HepG2 (cell line): ENCODE measurements around the gene ALG5. TPM values are rescaled to one million over a fixed set of nuclear protein-coding genes. Genes with fewer than 3 reads are reported as not detected.

Experiments
- HNRNPH1 ChIP-seq: fragments of 200-400 bp; formaldehyde crosslinking; optimal IDR thresholded peaks from 2 replicates; pipeline ENCODE3; 2017; ENCODE audit warnings: mild to moderate bottlenecking, low read depth, low read length
- HOXA3 ChIP-seq: sonication (generic); formaldehyde crosslinking; IDR thresholded peaks from 2 replicates; pipeline ENCODE4 v1.5.0; 2020; ENCODE audit warnings: missing genetic modification reagents
- KLF11 ChIP-seq: IDR thresholded peaks from 2 replicates; pipeline ENCODE4 v1.6.1; 2016; ENCODE audit warnings: missing compliant biosample characterization
- KMT2A ChIP-seq: sonication (generic); formaldehyde crosslinking; IDR thresholded peaks from 2 replicates; pipeline ENCODE4 v1.4.0; 2020; ENCODE audit warnings: missing genetic modification reagents
- MBNL3 ChIP-seq: fragments of 250-450 bp; sonication (Bioruptor Pico); conservative IDR thresholded peaks from 2 replicates; pipeline ENCODE4 v1.8.0; 2022; ENCODE audit warnings: mild to moderate bottlenecking, inconsistent platforms
- MYC ChIP-seq: sonication (generic); formaldehyde crosslinking; IDR thresholded peaks from 2 replicates; pipeline ENCODE4 v1.9.0; 2021; ENCODE audit warnings: missing genetic modification reagents, borderline replicate concordance
- NR2F2 ChIP-seq: IDR thresholded peaks from 2 replicates; pipeline ENCODE4 v1.6.1; 2012; ENCODE audit warnings: low read depth, inconsistent platforms, borderline replicate concordance
- PLRG1 ChIP-seq: fragments of 450-650 bp; conservative IDR thresholded peaks from 2 replicates; pipeline ENCODE4 v1.6.1; 2016
- PRMT3 ChIP-seq: sonication (generic); formaldehyde crosslinking; IDR thresholded peaks from 2 replicates; pipeline ENCODE4 v1.8.1; 2022; ENCODE audit warnings: low read depth, mild to moderate bottlenecking, moderate library complexity, missing genetic modification reagents, borderline replicate concordance
- PRPF4 ChIP-seq: fragments of 200-400 bp; formaldehyde crosslinking; IDR thresholded peaks from 2 replicates; pipeline ENCODE4 v1.6.1; 2016; ENCODE audit warnings: low read length, low read depth; ENCODE audit not compliant: poor library complexity, severe bottlenecking
- SETDB1 ChIP-seq: sonication (generic); formaldehyde crosslinking; IDR thresholded peaks from 2 replicates; pipeline ENCODE4 v1.5.1; 2020; ENCODE audit warnings: missing genetic modification reagents, mild to moderate bottlenecking, borderline replicate concordance
- SNAPC2 ChIP-seq: sonication (generic); formaldehyde crosslinking; IDR thresholded peaks from 2 replicates; pipeline ENCODE4 v1.8.1; 2022; ENCODE audit warnings: mild to moderate bottlenecking, missing genetic modification reagents
- STAT6 ChIP-seq: sonication (generic); formaldehyde crosslinking; IDR thresholded peaks from 2 replicates; pipeline ENCODE4 v1.4.0; 2020; ENCODE audit warnings: missing genetic modification reagents, mild to moderate bottlenecking, borderline replicate concordance
- ZFP36L2 ChIP-seq: sonication (generic); formaldehyde crosslinking; IDR thresholded peaks from 2 replicates; pipeline ENCODE4 v1.4.0; 2020; ENCODE audit warnings: missing genetic modification reagents
- ZNF251 ChIP-seq: sonication (generic); formaldehyde crosslinking; IDR thresholded peaks from 2 replicates; pipeline ENCODE4 v1.9.0; 2021; ENCODE audit warnings: mild to moderate bottlenecking, missing genetic modification reagents
- ZNF264 ChIP-seq: sonication (generic); formaldehyde crosslinking; IDR thresholded peaks from 2 replicates; pipeline ENCODE4 v1.4.0; 2020; ENCODE audit warnings: missing genetic modification reagents
- ZNF44 ChIP-seq: sonication (generic); formaldehyde crosslinking; IDR thresholded peaks from 2 replicates; pipeline ENCODE4 v1.5.1; 2020; ENCODE audit warnings: mild to moderate bottlenecking, missing genetic modification reagents
- ZNF564 ChIP-seq: sonication (generic); formaldehyde crosslinking; IDR thresholded peaks from 2 replicates; pipeline ENCODE4 v1.8.1; 2023; ENCODE audit warnings: mild to moderate bottlenecking, missing genetic modification reagents
- ZNF703 ChIP-seq: sonication (generic); formaldehyde crosslinking; IDR thresholded peaks from 2 replicates; pipeline ENCODE4 v1.5.1; 2020; ENCODE audit warnings: missing genetic modification reagents, mild to moderate bottlenecking, moderate library complexity, borderline replicate concordance
- ZNF776 ChIP-seq: sonication (generic); formaldehyde crosslinking; IDR thresholded peaks from 2 replicates; pipeline ENCODE4 v1.4.0; 2020; ENCODE audit warnings: mild to moderate bottlenecking, missing genetic modification reagents
- ZNF891 ChIP-seq: sonication (generic); formaldehyde crosslinking; IDR thresholded peaks from 2 replicates; pipeline ENCODE4 v1.5.0; 2020; ENCODE audit warnings: mild to moderate bottlenecking, missing genetic modification reagents
- polyA plus RNA-seq, 8 experiments: library from polyadenylated mRNA; depleted of rRNA in 3 of 8; stranded (reverse) in 7 of 8; unstranded in 1 of 8; fragments of >200 nt; fragmentation: Illumina TruSeq in 4 of 8; extraction: Trizol in 4 of 8; gene quantifications; 2 replicates each; pipeline versions ENCODE4 v1.2.1 to v1.2.3, GENCODE V29; 2011 to 2016; ENCODE audit warnings: low read depth in 4 of 8, missing spikeins in 1 of 8, mixed read lengths in 1 of 8; ENCODE audit not compliant: insufficient read depth in 1 of 8
- total RNA-seq, 5 experiments: library from RNA; depleted of rRNA; stranded (reverse); fragments of >200 nt; fragmentation: Illumina TruSeq; extraction: Trizol; gene quantifications; 2 replicates each; pipeline ENCODE4 v1.2.3, GENCODE V29; 2016; ENCODE audit warnings: low read depth in 1 of 5
- TF ChIP-seq, protein P1 (sequence below): IDR thresholded peaks from 2 replicates; pipeline ENCODE4 v1.6.1; 2016; ENCODE audit warnings: missing compliant biosample characterization, missing genetic modification reagents, borderline replicate concordance
- TF ChIP-seq, protein P2 (sequence below): sonication (generic); formaldehyde crosslinking; IDR thresholded peaks from 2 replicates; pipeline ENCODE4 v1.4.0; 2020; ENCODE audit warnings: missing genetic modification reagents
- TF ChIP-seq, protein P3 (sequence below): sonication (generic); formaldehyde crosslinking; IDR thresholded peaks from 2 replicates; pipeline ENCODE4 v1.4.0; 2020; ENCODE audit warnings: missing genetic modification reagents, borderline replicate concordance

ALG5 gene
- total and polyA plus RNA-seq, 2 of the 13 experiments (the other 11 are each of a cell fraction or from before 2014, with no cell fraction given) = 27.8 to 51.1 TPM

GRCh38 chr13:36919171-36919832, 79.8 kb downstream of the ALG5 start (continued):
- TF ChIP-seq, protein P1, sequence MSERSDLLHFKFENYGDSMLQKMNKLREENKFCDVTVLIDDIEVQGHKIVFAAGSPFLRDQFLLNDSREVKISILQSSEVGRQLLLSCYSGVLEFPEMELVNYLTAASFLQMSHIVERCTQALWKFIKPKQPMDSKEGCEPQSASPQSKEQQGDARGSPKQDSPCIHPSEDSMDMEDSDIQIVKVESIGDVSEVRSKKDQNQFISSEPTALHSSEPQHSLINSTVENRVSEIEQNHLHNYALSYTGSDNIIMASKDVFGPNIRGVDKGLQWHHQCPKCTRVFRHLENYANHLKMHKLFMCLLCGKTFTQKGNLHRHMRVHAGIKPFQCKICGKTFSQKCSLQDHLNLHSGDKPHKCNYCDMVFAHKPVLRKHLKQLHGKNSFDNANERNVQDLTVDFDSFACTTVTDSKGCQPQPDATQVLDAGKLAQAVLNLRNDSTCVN (CRISPR knock-in tag) = no peak
- TF ChIP-seq SETDB1 (CRISPR knock-in tag) (no peak), STAT6 (CRISPR knock-in tag) (no peak), ZNF776 (CRISPR knock-in tag) (no peak), SNAPC2 (no peak), NR2F2 (peak; percentile 18; the same call in 1 of the 2 replicates), KLF11 (CRISPR knock-in tag) (no peak), ZFP36L2 (CRISPR knock-in tag) (no peak), ZNF703 (CRISPR knock-in tag) (no peak), ZNF251 (no peak), PLRG1 (no peak), ZNF44 (CRISPR knock-in tag) (no peak), PRPF4 (no peak), PRMT3 (no peak), MBNL3 (CRISPR knock-in tag) (no peak), ZNF564 (CRISPR knock-in tag) (no peak), HNRNPH1 (no peak), ZNF891 (CRISPR knock-in tag) (no peak), MYC (CRISPR knock-in tag) (no peak), ZNF264 (no peak), HOXA3 (CRISPR knock-in tag) (peak; percentile 34; the same call in 1 of the 2 replicates), KMT2A (CRISPR knock-in tag) (no peak)
- TF ChIP-seq, protein P2, sequence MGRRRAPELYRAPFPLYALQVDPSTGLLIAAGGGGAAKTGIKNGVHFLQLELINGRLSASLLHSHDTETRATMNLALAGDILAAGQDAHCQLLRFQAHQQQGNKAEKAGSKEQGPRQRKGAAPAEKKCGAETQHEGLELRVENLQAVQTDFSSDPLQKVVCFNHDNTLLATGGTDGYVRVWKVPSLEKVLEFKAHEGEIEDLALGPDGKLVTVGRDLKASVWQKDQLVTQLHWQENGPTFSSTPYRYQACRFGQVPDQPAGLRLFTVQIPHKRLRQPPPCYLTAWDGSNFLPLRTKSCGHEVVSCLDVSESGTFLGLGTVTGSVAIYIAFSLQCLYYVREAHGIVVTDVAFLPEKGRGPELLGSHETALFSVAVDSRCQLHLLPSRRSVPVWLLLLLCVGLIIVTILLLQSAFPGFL (CRISPR knock-in tag) = no peak
- TF ChIP-seq, protein P3, sequence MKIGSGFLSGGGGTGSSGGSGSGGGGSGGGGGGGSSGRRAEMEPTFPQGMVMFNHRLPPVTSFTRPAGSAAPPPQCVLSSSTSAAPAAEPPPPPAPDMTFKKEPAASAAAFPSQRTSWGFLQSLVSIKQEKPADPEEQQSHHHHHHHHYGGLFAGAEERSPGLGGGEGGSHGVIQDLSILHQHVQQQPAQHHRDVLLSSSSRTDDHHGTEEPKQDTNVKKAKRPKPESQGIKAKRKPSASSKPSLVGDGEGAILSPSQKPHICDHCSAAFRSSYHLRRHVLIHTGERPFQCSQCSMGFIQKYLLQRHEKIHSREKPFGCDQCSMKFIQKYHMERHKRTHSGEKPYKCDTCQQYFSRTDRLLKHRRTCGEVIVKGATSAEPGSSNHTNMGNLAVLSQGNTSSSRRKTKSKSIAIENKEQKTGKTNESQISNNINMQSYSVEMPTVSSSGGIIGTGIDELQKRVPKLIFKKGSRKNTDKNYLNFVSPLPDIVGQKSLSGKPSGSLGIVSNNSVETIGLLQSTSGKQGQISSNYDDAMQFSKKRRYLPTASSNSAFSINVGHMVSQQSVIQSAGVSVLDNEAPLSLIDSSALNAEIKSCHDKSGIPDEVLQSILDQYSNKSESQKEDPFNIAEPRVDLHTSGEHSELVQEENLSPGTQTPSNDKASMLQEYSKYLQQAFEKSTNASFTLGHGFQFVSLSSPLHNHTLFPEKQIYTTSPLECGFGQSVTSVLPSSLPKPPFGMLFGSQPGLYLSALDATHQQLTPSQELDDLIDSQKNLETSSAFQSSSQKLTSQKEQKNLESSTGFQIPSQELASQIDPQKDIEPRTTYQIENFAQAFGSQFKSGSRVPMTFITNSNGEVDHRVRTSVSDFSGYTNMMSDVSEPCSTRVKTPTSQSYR (CRISPR knock-in tag) = no peak
